HepG2 (cell line): ENCODE results near the gene LIMS2. TPM values are rescaled to one million over a fixed set of nuclear protein-coding genes. Genes with fewer than 3 reads are reported as not detected.

Source experiments
- ATAC-seq: fragments of 200-7000 bp; cut with Tn5 transposase; 3 replicates; pipeline ENCODE4 v1.9.1; 2020; ENCODE audit warnings: mild to moderate bottlenecking, moderate library complexity
- BruUV-seq: library from RNA; stranded (reverse); fragments of 400-500 nt; replicated peaks from 2 replicates; lab custom pipeline; 2021; lab: Mats Ljungman, UMichigan
- CTCF ChIA-PET: fragments of 300-600 bp; formaldehyde crosslinking; extraction: SDS; loops from one replicate; lab custom pipeline; 2021; ENCODE audit warnings: low total read pairs, inconsistent platforms, low intra/inter-chr PET ratio; lab: Yijun Ruan, JAX
- POLR2A ChIA-PET: fragments of 350-600 bp; sonication (Branson Sonifier 250); formaldehyde crosslinking; loops from one replicate; lab custom pipeline; 2020; ENCODE audit warnings: antibody characterized with exemption, inconsistent platforms; lab: Yijun Ruan, JAX
- DNase-seq: peaks from one replicate; pipeline ENCODE4 v3.0.0-alpha.2; 2015; ENCODE audit warnings: low spot score
- FAIRE-seq: peaks from 3 replicates; lab custom pipeline; 2011; peaks lifted over from hg19 to GRCh38; lab: Jason Lieb, UNC
- H2AFZ ChIP-seq: one replicate; pipeline ENCODE4 v1.6.1; 2011; ENCODE audit warnings: low read length, inconsistent platforms
- H3K27ac ChIP-seq: fragments of 300-600 bp; 3 replicates; pipeline ENCODE4 v1.8.0; 2011; ENCODE audit warnings: mixed run types, mild to moderate bottlenecking, mixed read lengths, low read length, inconsistent platforms; ENCODE audit not compliant: insufficient read depth; ENCODE audit errors: extremely low read length
- H3K27me3 ChIP-seq, 2 experiments: fragments of 200-600 bp in 1 of 2; 2 replicates in 1 of 2; 3 replicates in 1 of 2; pipeline versions ENCODE4 v1.6.0 to v1.8.0; 2011; ENCODE audit warnings: low read length in 2 of 2, mild to moderate bottlenecking in 2 of 2, moderate library complexity in 2 of 2, inconsistent platforms in 1 of 2; ENCODE audit not compliant: insufficient read depth in 2 of 2, control insufficient read depth in 1 of 2
- H3K36me3 ChIP-seq, 2 experiments: fragments of 200-600 bp in 1 of 2; replicated peaks in 1 of 2; 2 replicates in 1 of 2; 3 replicates in 1 of 2; pipeline versions ENCODE4 v1.5.1 to v1.8.0; 2011; ENCODE audit warnings: low read length in 2 of 2, inconsistent platforms in 1 of 2; ENCODE audit not compliant: insufficient read depth in 2 of 2, control insufficient read depth in 1 of 2
- H3K4me1 ChIP-seq: 2 replicates; pipeline ENCODE4 v1.5.1; 2012; ENCODE audit warnings: low read length, inconsistent platforms; ENCODE audit not compliant: insufficient read depth
- H3K4me2 ChIP-seq: 2 replicates; pipeline ENCODE4 v1.6.0; 2011; ENCODE audit warnings: low read depth, low read length, inconsistent platforms
- H3K4me3 ChIP-seq, 3 experiments: fragments of 200-600 bp in 1 of 3; sonication (generic), shearing (Covaris generic) in 1 of 3; replicated peaks in 1 of 3; 2 replicates each; pipeline ENCODE4 v1.5.1; 2011 to 2016; ENCODE audit warnings: low read length in 3 of 3, inconsistent platforms in 2 of 3, low read depth in 2 of 3, mild to moderate bottlenecking in 2 of 3, control low read depth in 1 of 3, mixed read lengths in 1 of 3; ENCODE audit not compliant: insufficient read depth in 1 of 3
- H3K79me2 ChIP-seq: one replicate; pipeline ENCODE4 v1.6.1; 2011; ENCODE audit warnings: low read length, inconsistent platforms; ENCODE audit not compliant: insufficient read depth
- H3K9ac ChIP-seq: 2 replicates; pipeline ENCODE4 v1.6.0; 2011; ENCODE audit warnings: mild to moderate bottlenecking, low read depth, low read length, inconsistent platforms; ENCODE audit not compliant: insufficient read depth
- H3K9me3 ChIP-seq: 2 replicates; pipeline ENCODE4 v1.5.1; 2012; ENCODE audit warnings: mild to moderate bottlenecking, low read length
- H4K20me1 ChIP-seq: 2 replicates; pipeline ENCODE4 v1.6.0; 2011; ENCODE audit warnings: inconsistent platforms, mild to moderate bottlenecking, low read length, moderate library complexity; ENCODE audit not compliant: insufficient read depth
- KAT2B ChIP-seq: fragments of 150-350 bp; IDR thresholded peaks from 2 replicates; pipeline ENCODE4 v1.6.1; 2014; ENCODE audit warnings: low read depth, low read length, borderline replicate concordance
- MED8 ChIP-seq: sonication (generic); formaldehyde crosslinking; IDR thresholded peaks from 2 replicates; pipeline ENCODE4 v1.8.1; 2023; ENCODE audit warnings: mild to moderate bottlenecking, missing genetic modification reagents; ENCODE audit not compliant: insufficient replicate concordance
- PAX8 ChIP-seq: sonication (generic); formaldehyde crosslinking; IDR thresholded peaks from 2 replicates; pipeline ENCODE4 v1.8.0; 2022; ENCODE audit warnings: mild to moderate bottlenecking, missing genetic modification reagents, borderline replicate concordance
- SKI ChIP-seq: fragments of 450-650 bp; IDR thresholded peaks from one replicate; pipeline ENCODE4 v1.6.1; 2018; ENCODE audit warnings: mild to moderate bottlenecking; ENCODE audit not compliant: partially characterized antibody
- U2AF1 ChIP-seq: fragments of 200-400 bp; formaldehyde crosslinking; optimal IDR thresholded peaks from 2 replicates; pipeline ENCODE3; 2017; ENCODE audit warnings: mild to moderate bottlenecking, low read depth, low read length
- ZNF607 ChIP-seq: sonication (generic); formaldehyde crosslinking; IDR thresholded peaks from 2 replicates; pipeline ENCODE4 v1.5.1; 2020; ENCODE audit warnings: missing genetic modification reagents, mild to moderate bottlenecking, borderline replicate concordance
- ZNF879 ChIP-seq: sonication (generic); formaldehyde crosslinking; IDR thresholded peaks from 2 replicates; pipeline ENCODE4 v1.8.1; 2023; ENCODE audit warnings: missing genetic modification reagents
- WGBS: methylation state at CpG from one replicate; pipeline ENCODE4 v1.1.6; 2017; ENCODE audit warnings: low lambda C conversion rate; 5-methylcytosine and 5-hydroxymethylcytosine counted together
- in situ Hi-C: cut with HindIII; loops from 2 replicates; pipeline ENCODE4 v1.10.0; 2017; ENCODE audit warnings: low pct_unique_long_range_greater_than_20kb; ENCODE audit not compliant: extremely low pct_ligation_motif_present
- intact Hi-C: fragments of 100-400 bp; cut with micrococcal nuclease; formaldehyde crosslinking; loops from one replicate; pipeline ENCODE4 v1.10.0; 2022; ENCODE audit not compliant: unreplicated experiment
- polyA plus RNA-seq, 8 experiments: library from polyadenylated mRNA; depleted of rRNA in 3 of 8; stranded (reverse) in 7 of 8; unstranded in 1 of 8; fragments of >200 nt; fragmentation: Illumina TruSeq in 4 of 8; extraction: Trizol in 4 of 8; gene quantifications; 2 replicates each; pipeline versions ENCODE4 v1.2.1 to v1.2.3, GENCODE V29; 2011 to 2016; ENCODE audit warnings: low read depth in 4 of 8, missing spikeins in 1 of 8, mixed read lengths in 1 of 8; ENCODE audit not compliant: insufficient read depth in 1 of 8
- total RNA-seq, 5 experiments: library from RNA; depleted of rRNA; stranded (reverse); fragments of >200 nt; fragmentation: Illumina TruSeq; extraction: Trizol; gene quantifications; 2 replicates each; pipeline ENCODE4 v1.2.3, GENCODE V29; 2016; ENCODE audit warnings: low read depth in 1 of 5
- TF ChIP-seq, protein P1 (sequence below): IDR thresholded peaks from 2 replicates; pipeline ENCODE4 v1.6.1; 2016; ENCODE audit warnings: mild to moderate bottlenecking
- TF ChIP-seq, protein P2 (sequence below): sonication (generic); formaldehyde crosslinking; IDR thresholded peaks from 2 replicates; pipeline ENCODE4 v1.5.0; 2020; ENCODE audit warnings: mild to moderate bottlenecking, missing genetic modification reagents, borderline replicate concordance
- TF ChIP-seq, protein P3 (sequence below): sonication (generic); formaldehyde crosslinking; IDR thresholded peaks from 2 replicates; pipeline ENCODE4 v1.8.0; 2022; ENCODE audit warnings: missing genetic modification reagents, low read depth, mild to moderate bottlenecking, borderline replicate concordance

LIMS2 gene
- total and polyA plus RNA-seq, 2 of the 13 experiments (the other 11 are each of a cell fraction or from before 2014, with no cell fraction given): 1.0 to 1.9 TPM

- Histone ChIP-seq H4K20me1 (no peaks in the 10 kb centered on the region), H3K9me3 (no peaks in the 10 kb centered on the region), H3K4me3 (no peak overlapping the region), H3K4me1 (no peaks in the 10 kb centered on the region), H3K9ac (no peak overlapping the region), H3K27ac (no peak overlapping the region), H3K36me3 (no peaks in the 10 kb centered on the region), H2AFZ (no peak overlapping the region), H3K79me2 (no peaks in the 10 kb centered on the region), H3K4me2 (no peak overlapping the region), H3K27me3 (peaks cover 0 to 20% of the 10 kb centered on the region in 2 experiments; a peak in 3 of 5 replicates)
- 47% methylated on average over 3 of the region's 3 CpGs for WGBS
- FAIRE-seq: no peak
- ChIA-PET POLR2A (no interaction called here), CTCF (no interaction called here)
- intact Hi-C loops: loop anchor here (10.0 kb wide), 1 partner anchor 226 kb away; no protein-coding TSS in a partner anchor
- in situ Hi-C loops: no loop called here
- ATAC-seq: no peak
- no TSS peak for BruUV-seq
- no peak for DNase-seq
- TF ChIP-seq, protein P1, sequence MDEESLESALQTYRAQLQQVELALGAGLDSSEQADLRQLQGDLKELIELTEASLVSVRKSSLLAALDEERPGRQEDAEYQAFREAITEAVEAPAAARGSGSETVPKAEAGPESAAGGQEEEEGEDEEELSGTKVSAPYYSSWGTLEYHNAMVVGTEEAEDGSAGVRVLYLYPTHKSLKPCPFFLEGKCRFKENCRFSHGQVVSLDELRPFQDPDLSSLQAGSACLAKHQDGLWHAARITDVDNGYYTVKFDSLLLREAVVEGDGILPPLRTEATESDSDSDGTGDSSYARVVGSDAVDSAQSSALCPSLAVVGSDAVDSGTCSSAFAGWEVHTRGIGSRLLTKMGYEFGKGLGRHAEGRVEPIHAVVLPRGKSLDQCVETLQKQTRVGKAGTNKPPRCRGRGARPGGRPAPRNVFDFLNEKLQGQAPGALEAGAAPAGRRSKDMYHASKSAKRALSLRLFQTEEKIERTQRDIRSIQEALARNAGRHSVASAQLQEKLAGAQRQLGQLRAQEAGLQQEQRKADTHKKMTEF (CRISPR knock-in tag): no peak
- no peak for TF ChIP-seq ZNF879 (CRISPR knock-in tag)
- TF ChIP-seq SKI: no peak
- no peak for TF ChIP-seq MED8 (CRISPR knock-in tag)
- TF ChIP-seq, protein P2, sequence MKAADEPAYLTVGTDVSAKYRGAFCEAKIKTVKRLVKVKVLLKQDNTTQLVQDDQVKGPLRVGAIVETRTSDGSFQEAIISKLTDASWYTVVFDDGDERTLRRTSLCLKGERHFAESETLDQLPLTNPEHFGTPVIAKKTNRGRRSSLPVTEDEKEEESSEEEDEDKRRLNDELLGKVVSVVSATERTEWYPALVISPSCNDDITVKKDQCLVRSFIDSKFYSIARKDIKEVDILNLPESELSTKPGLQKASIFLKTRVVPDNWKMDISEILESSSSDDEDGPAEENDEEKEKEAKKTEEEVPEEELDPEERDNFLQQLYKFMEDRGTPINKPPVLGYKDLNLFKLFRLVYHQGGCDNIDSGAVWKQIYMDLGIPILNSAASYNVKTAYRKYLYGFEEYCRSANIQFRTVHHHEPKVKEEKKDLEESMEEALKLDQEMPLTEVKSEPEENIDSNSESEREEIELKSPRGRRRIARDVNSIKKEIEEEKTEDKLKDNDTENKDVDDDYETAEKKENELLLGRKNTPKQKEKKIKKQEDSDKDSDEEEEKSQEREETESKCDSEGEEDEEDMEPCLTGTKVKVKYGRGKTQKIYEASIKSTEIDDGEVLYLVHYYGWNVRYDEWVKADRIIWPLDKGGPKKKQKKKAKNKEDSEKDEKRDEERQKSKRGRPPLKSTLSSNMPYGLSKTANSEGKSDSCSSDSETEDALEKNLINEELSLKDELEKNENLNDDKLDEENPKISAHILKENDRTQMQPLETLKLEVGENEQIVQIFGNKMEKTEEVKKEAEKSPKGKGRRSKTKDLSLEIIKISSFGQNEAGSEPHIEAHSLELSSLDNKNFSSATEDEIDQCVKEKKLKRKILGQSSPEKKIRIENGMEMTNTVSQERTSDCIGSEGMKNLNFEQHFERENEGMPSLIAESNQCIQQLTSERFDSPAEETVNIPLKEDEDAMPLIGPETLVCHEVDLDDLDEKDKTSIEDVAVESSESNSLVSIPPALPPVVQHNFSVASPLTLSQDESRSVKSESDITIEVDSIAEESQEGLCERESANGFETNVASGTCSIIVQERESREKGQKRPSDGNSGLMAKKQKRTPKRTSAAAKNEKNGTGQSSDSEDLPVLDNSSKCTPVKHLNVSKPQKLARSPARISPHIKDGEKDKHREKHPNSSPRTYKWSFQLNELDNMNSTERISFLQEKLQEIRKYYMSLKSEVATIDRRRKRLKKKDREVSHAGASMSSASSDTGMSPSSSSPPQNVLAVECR: no peak
- TF ChIP-seq U2AF1: no peak
- no peak for TF ChIP-seq ZNF607 (CRISPR knock-in tag)
- no peak for TF ChIP-seq KAT2B
- TF ChIP-seq, protein P3, sequence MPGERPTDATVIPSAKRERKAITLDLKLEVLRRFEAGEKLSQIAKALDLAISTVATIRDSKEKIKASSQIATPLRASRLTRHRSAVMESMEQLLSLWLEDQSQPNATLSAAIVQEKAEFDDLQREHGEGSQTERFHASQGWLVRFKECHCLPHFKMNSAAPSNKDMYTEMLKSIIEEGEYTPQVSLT: no peak
- TF ChIP-seq PAX8: no peak
These were observed 76.6 kb downstream of the LIMS2 start for GRCh38 chr2:127598711-127599110.
